Prostate gland (tissue), 2 donors: ENCODE results near the gene TMEM30A. TPM values are rescaled to one million over a fixed set of nuclear protein-coding genes. Genes with fewer than 3 reads are reported as not detected.

Experiments used
- DNase-seq: peaks from one replicate; pipeline ENCODE4 v3.0.0-alpha.2; 2019; ENCODE audit warnings: low spot score
- H3K27ac ChIP-seq, 2 donors: fragments of 200-600 bp; sonication (generic); 2 replicates each; pipeline ENCODE4 v1.5.1; 2017 to 2019
- H3K27me3 ChIP-seq: fragments of 200-600 bp; sonication (generic); replicated peaks from 2 replicates; pipeline ENCODE4 v1.5.1; 2019; ENCODE audit not compliant: insufficient read depth
- H3K36me3 ChIP-seq, 2 donors: fragments of 200-600 bp; sonication (generic); 1 replicate in 1 of 2; 2 replicates in 1 of 2; pipeline versions ENCODE4 v1.5.1 to v1.8.1; 2017 to 2019
- H3K4me1 ChIP-seq: fragments of 200-600 bp; sonication (generic); replicated peaks from 2 replicates; pipeline ENCODE4 v1.5.1; 2019
- H3K4me3 ChIP-seq, 2 donors: fragments of 200-600 bp; sonication (generic); 2 replicates each; pipeline ENCODE4 v1.5.1; 2017 to 2019
- H3K9me3 ChIP-seq: fragments of 200-600 bp; sonication (generic); 2 replicates; pipeline ENCODE4 v1.5.1; 2017
- CTCF ChIP-seq, 4 experiments: fragments of 200-600 bp in 2 of 4; fragments of 450-650 bp in 2 of 4; sonication (generic) in 2 of 4; IDR thresholded peaks; 1 replicate in 3 of 4; 2 replicates in 1 of 4; pipeline ENCODE4 v1.5.1; 2016 to 2019; ENCODE audit warnings: antibody characterized with exemption in 4 of 4, mild to moderate bottlenecking in 2 of 4, moderate library complexity in 2 of 4
- POLR2A ChIP-seq: fragments of 450-650 bp; IDR thresholded peaks from one replicate; pipeline ENCODE4 v1.6.1; 2016; ENCODE audit warnings: antibody characterized with exemption, mild to moderate bottlenecking
- POLR2AphosphoS5 ChIP-seq: sonication (generic); formaldehyde crosslinking; IDR thresholded peaks from one replicate; pipeline ENCODE4 v1.6.1; 2017; ENCODE audit warnings: antibody characterized with exemption
- WGBS: methylation state at CpG from one replicate; pipeline ENCODE4 v1.1.5; 2018; 5-methylcytosine and 5-hydroxymethylcytosine counted together
- intact Hi-C: fragments of 100-400 bp; cut with DNase I; formaldehyde crosslinking; loops from one replicate; pipeline ENCODE4 v1.14.2; 2022
- total RNA-seq, 2 donors: library from RNA; depleted of rRNA; stranded (reverse); fragments of >200 nt; gene quantifications; one replicate each; pipeline ENCODE4 v1.1.0, GENCODE V29; 2016

The TMEM30A gene
- total RNA-seq, 2 donors from 2014 or later = 60.5 to 82.3 TPM

GRCh38 chr6:75292555-75292954 is 8.0 kb upstream of the TMEM30A start:
- TF ChIP-seq CTCF (IDR thresholded peaks at IDR 0.05) (no peak), POLR2AphosphoS5 (no peak), POLR2A (no peak)
- H3K36me3 ChIP-seq = no peaks in the 10 kb centered on the region
- no peaks in the 10 kb centered on the region for H3K27me3 ChIP-seq
- no peak overlapping the region for H3K4me3 ChIP-seq
- DNase-seq = no peak
- no peaks in the 10 kb centered on the region for H3K4me1 ChIP-seq
- no peaks in the 10 kb centered on the region for H3K9me3 ChIP-seq
- intact Hi-C loops = no loop called here
- 94% methylated on average over 2 of the region's 2 CpGs for WGBS
- no peak overlapping the region for H3K27ac ChIP-seq

GRCh38 chr6:75291744-75292143 is 7.2 kb upstream of the TMEM30A start:
- H3K9me3 ChIP-seq = no peaks in the 10 kb centered on the region
- WGBS = 25% methylated on average over 1 of the region's 1 CpG
- no peak overlapping the region for H3K4me3 ChIP-seq
- intact Hi-C loops = no loop called here
- DNase-seq = no peak
- no peaks in the 10 kb centered on the region for H3K36me3 ChIP-seq
- H3K4me1 ChIP-seq = no peaks in the 10 kb centered on the region
- TF ChIP-seq POLR2A = no peak
- H3K27me3 ChIP-seq = no peaks in the 10 kb centered on the region
- no peak overlapping the region for H3K27ac ChIP-seq

- H3K36me3 ChIP-seq = no peaks in the 10 kb centered on the region
- TF ChIP-seq POLR2A (no peak), POLR2AphosphoS5 (no peak), CTCF (IDR thresholded peaks at IDR 0.05) (no peak)
- H3K4me1 ChIP-seq = no peaks in the 10 kb centered on the region
- 73% methylated on average over 2 of the region's 2 CpGs for WGBS
- no peak overlapping the region for H3K4me3 ChIP-seq
- H3K27ac ChIP-seq = no peak overlapping the region
- no peaks in the 10 kb centered on the region for H3K9me3 ChIP-seq
- no peak for DNase-seq
- intact Hi-C loops = no loop called here
- H3K27me3 ChIP-seq = no peaks in the 10 kb centered on the region
Measured at GRCh38 chr6:75291331-75291730, 6.7 kb upstream of the TMEM30A start.

GRCh38 chr6:75290136-75290945 is 5.7 kb upstream of the TMEM30A start:
- Histone ChIP-seq H3K27me3 (no peaks in the 10 kb centered on the region), H3K36me3 (no peaks in the 10 kb centered on the region), H3K27ac (no peak overlapping the region), H3K4me3 (no peak overlapping the region), H3K9me3 (no peaks in the 10 kb centered on the region), H3K4me1 (no peaks in the 10 kb centered on the region)
- intact Hi-C loops = no loop called here
- no peak for TF ChIP-seq POLR2A
- TF ChIP-seq CTCF (IDR thresholded peaks at IDR 0.05) = no peak
- TF ChIP-seq POLR2AphosphoS5 = no peak
- 63% methylated on average over 7 of the region's 7 CpGs for WGBS
- no peak for DNase-seq

GRCh38 chr6:75288023-75288422 is 3.4 kb upstream of the TMEM30A start:
- TF ChIP-seq POLR2A = no peak
- no peak for TF ChIP-seq POLR2AphosphoS5
- TF ChIP-seq CTCF (IDR thresholded peaks at IDR 0.05) = no peak
- Histone ChIP-seq H3K4me1 (no peaks in the 10 kb centered on the region), H3K9me3 (no peaks in the 10 kb centered on the region), H3K27me3 (no peaks in the 10 kb centered on the region), H3K27ac (no peak overlapping the region), H3K4me3 (no peak overlapping the region), H3K36me3 (no peaks in the 10 kb centered on the region)
- intact Hi-C loops = no loop called here
- DNase-seq = no peak
- 90% methylated on average over 1 of the region's 1 CpG for WGBS
